ENCODE data around the gene PTPRT. TPM values are rescaled to one million over a fixed set of nuclear protein-coding genes. Genes with fewer than 3 reads are reported as not detected.

The PTPRT gene
- polyA plus RNA-seq, 2 of the 4 experiments (the other 2 are of a cell fraction) = not detected

- Histone ChIP-seq H3K4me2 (no peak overlapping the region), H3K4me1 (no peaks in the 10 kb centered on the region), H3K9me3 (no peaks in the 10 kb centered on the region), H3K27ac (no peak overlapping the region), H3K4me3 (no peak overlapping the region)
- DNase-seq (ENCODE audit: low read depth in 1 of 2, low spot score in 1 of 2) (no peak), ATAC-seq (no peak), FAIRE-seq (no peak)
- ChIA-PET POLR2A (no interaction called here), CTCF (interaction anchor here (0.9 kb wide), 1 partner anchor 13 kb away, joined by 3 read pairs; no protein-coding TSS in a partner anchor)
- TF ChIP-seq BHLHE40 (IDR thresholded peaks at IDR 0.05; ENCODE audit: low read depth, low read length) (no peak), JUN (IDR thresholded peaks at IDR 0.05) (no peak), CBX8 (IDR thresholded peaks at IDR 0.05) (no peak), EP300 (IDR thresholded peaks at IDR 0.05) (no peak), HOXB13 (CRISPR knock-in tag; IDR thresholded peaks at IDR 0.05; ENCODE audit: low read depth) (no peak), TP53 (CRISPR knock-in tag; IDR thresholded peaks at IDR 0.05) (no peak), JUNB (IDR thresholded peaks at IDR 0.05) (no peak), BCL3 (IDR thresholded peaks at IDR 0.05) (no peak), RAD21 (conservative IDR thresholded peaks at IDR 0.05 in 1 of 2, IDR thresholded peaks at IDR 0.05 in 1 of 2) (no peak), ZNF302 (CRISPR knock-in tag; IDR thresholded peaks at IDR 0.05) (no peak), RFX5 (IDR thresholded peaks at IDR 0.05) (no peak), ZC3H11A (IDR thresholded peaks at IDR 0.05) (no peak)
- TF ChIP-seq, protein P1, sequence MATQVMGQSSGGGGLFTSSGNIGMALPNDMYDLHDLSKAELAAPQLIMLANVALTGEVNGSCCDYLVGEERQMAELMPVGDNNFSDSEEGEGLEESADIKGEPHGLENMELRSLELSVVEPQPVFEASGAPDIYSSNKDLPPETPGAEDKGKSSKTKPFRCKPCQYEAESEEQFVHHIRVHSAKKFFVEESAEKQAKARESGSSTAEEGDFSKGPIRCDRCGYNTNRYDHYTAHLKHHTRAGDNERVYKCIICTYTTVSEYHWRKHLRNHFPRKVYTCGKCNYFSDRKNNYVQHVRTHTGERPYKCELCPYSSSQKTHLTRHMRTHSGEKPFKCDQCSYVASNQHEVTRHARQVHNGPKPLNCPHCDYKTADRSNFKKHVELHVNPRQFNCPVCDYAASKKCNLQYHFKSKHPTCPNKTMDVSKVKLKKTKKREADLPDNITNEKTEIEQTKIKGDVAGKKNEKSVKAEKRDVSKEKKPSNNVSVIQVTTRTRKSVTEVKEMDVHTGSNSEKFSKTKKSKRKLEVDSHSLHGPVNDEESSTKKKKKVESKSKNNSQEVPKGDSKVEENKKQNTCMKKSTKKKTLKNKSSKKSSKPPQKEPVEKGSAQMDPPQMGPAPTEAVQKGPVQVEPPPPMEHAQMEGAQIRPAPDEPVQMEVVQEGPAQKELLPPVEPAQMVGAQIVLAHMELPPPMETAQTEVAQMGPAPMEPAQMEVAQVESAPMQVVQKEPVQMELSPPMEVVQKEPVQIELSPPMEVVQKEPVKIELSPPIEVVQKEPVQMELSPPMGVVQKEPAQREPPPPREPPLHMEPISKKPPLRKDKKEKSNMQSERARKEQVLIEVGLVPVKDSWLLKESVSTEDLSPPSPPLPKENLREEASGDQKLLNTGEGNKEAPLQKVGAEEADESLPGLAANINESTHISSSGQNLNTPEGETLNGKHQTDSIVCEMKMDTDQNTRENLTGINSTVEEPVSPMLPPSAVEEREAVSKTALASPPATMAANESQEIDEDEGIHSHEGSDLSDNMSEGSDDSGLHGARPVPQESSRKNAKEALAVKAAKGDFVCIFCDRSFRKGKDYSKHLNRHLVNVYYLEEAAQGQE (IDR thresholded peaks at IDR 0.05) = no peak
- WGBS (ENCODE audit: missing lambda C conversion rate) = 4% methylated on average over 6 of the region's 6 CpGs
These were observed 227.9 kb downstream of the PTPRT start for GRCh38 chr20:42961771-42962170.

DNA sequence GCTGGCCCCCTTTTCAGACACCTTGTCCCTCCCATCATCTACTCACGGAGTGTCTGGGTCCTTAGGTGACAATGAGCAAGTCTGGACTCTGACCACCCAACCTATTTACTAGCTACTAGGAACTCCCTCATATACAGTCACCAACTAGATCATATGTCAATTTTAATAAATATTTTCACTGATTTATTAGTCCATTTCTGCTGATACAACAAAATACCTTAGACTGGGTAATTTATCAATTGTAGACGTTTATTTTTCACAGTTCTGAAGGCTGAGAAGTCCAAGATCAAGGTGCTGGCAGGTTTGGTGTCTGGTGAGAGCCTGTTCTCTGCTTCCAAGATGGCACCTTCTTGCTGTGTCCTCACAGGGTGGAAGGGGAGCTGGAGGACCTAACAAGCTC is 229.7 kb downstream of the PTPRT start:
- no peaks in the 10 kb centered on the region for H3K4me1 ChIP-seq
- DNase-seq (ENCODE audit: low read depth in 1 of 2, low spot score in 1 of 2) = no peak
- CTCF ChIA-PET = no interaction called here
- H3K27ac ChIP-seq = no peak overlapping the region
- TF ChIP-seq BHLHE40 (IDR thresholded peaks at IDR 0.05; ENCODE audit: low read depth, low read length) (no peak), RFX5 (IDR thresholded peaks at IDR 0.05) (no peak), MAFK (IDR thresholded peaks at IDR 0.05; ENCODE audit: partially characterized antibody) (peak; percentile 75), NFE2L2 (conservative IDR thresholded peaks at IDR 0.05; ENCODE audit: low read length) (no peak)
- TF ChIP-seq, protein P2, sequence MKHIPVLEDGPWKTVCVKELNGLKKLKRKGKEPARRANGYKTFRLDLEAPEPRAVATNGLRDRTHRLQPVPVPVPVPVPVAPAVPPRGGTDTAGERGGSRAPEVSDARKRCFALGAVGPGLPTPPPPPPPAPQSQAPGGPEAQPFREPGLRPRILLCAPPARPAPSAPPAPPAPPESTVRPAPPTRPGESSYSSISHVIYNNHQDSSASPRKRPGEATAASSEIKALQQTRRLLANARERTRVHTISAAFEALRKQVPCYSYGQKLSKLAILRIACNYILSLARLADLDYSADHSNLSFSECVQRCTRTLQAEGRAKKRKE (CRISPR knock-in tag; IDR thresholded peaks at IDR 0.05; ENCODE audit: low read depth) = no peak
- TF ChIP-seq, protein P3, sequence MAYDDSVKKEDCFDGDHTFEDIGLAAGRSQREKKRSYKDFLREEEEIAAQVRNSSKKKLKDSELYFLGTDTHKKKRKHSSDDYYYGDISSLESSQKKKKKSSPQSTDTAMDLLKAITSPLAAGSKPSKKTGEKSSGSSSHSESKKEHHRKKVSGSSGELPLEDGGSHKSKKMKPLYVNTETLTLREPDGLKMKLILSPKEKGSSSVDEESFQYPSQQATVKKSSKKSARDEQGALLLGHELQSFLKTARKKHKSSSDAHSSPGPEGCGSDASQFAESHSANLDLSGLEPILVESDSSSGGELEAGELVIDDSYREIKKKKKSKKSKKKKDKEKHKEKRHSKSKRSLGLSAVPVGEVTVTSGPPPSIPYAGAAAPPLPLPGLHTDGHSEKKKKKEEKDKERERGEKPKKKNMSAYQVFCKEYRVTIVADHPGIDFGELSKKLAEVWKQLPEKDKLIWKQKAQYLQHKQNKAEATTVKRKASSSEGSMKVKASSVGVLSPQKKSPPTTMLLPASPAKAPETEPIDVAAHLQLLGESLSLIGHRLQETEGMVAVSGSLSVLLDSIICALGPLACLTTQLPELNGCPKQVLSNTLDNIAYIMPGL (CRISPR knock-in tag; IDR thresholded peaks at IDR 0.05; ENCODE audit: borderline replicate concordance) = no peak
- no peak for ATAC-seq
- no peak overlapping the region for H3K4me3 ChIP-seq
- H3K4me2 ChIP-seq = no peak overlapping the region
- POLR2A ChIA-PET = no interaction called here
- H3K9me3 ChIP-seq = no peaks in the 10 kb centered on the region
- 0% methylated on average over 2 of the region's 2 CpGs for WGBS (ENCODE audit: missing lambda C conversion rate)
- no peak for FAIRE-seq

Measured in A549 (cell line).